ENCODE data around the gene PKD2. TPM values are rescaled to one million over a fixed set of nuclear protein-coding genes. Genes with fewer than 3 reads are reported as not detected.

PKD2 gene
- total RNA-seq, 1 donor from 2014 or later: 40.4 TPM

- no peaks in the 10 kb centered on the region for H3K79me2 ChIP-seq (ENCODE audit: low read depth)
- H3K36me3 Mint-ChIP-seq: no peaks in the 10 kb centered on the region
- H3F3A ChIP-seq (ENCODE audit: low read depth): peaks cover 4% of the 10 kb centered on the region
- no peaks in the 10 kb centered on the region for H3K27me3 ChIP-seq
- H3K9ac ChIP-seq: no peak overlapping the region
- H3K27ac ChIP-seq: no peak overlapping the region
- H3K4me3 Mint-ChIP-seq: no peak overlapping the region
- H3K27ac Mint-ChIP-seq: no peak overlapping the region
- H3K27me3 Mint-ChIP-seq (ENCODE audit: insufficient read depth, low read depth): peaks cover 2% of the 10 kb centered on the region
- no peaks in the 10 kb centered on the region for H3K9me3 ChIP-seq (ENCODE audit: low read depth)
- H4K20me1 ChIP-seq (ENCODE audit: low read depth): no peaks in the 10 kb centered on the region
- H2AFZ ChIP-seq (replicated peaks): no peak overlapping the region
- H3K4me1 ChIP-seq: peaks cover 11% of the 10 kb centered on the region
- no peak overlapping the region for H3K4me3 ChIP-seq
- DNase-seq (ENCODE audit: low spot score): no peak
- no peaks in the 10 kb centered on the region for H3K9me3 Mint-ChIP-seq
- no peak overlapping the region for H3K4me2 ChIP-seq
- TF ChIP-seq EZH2 (IDR thresholded peaks at IDR 0.05) (no peak), EZH2phosphoT487 (IDR thresholded peaks at IDR 0.05) (no peak), CTCF (IDR thresholded peaks at IDR 0.05) (no peak)
- no peaks in the 10 kb centered on the region for H3K36me3 ChIP-seq
- H3K4me1 Mint-ChIP-seq: peaks cover 17% of the 10 kb centered on the region
Measured at GRCh38 chr4:87978681-87979080, 28.8 kb upstream of the PKD2 start.

- H3K27ac Mint-ChIP-seq: no peak overlapping the region
- no peak overlapping the region for H3K27ac ChIP-seq
- H3K4me1 Mint-ChIP-seq: peaks cover 11% of the 10 kb centered on the region
Measured at GRCh38 chr4:87979810-87980209, 27.6 kb upstream of the PKD2 start.

GRCh38 chr4:87981486-87981885 is 25.9 kb upstream of the PKD2 start:
- H3K4me2 ChIP-seq: no peak overlapping the region
- H3F3A ChIP-seq (ENCODE audit: low read depth): no peaks in the 10 kb centered on the region
- no peaks in the 10 kb centered on the region for H3K9me3 Mint-ChIP-seq
- no peak for TF ChIP-seq EZH2phosphoT487 (IDR thresholded peaks at IDR 0.05)
- TF ChIP-seq CTCF (IDR thresholded peaks at IDR 0.05): no peak
- TF ChIP-seq EZH2 (IDR thresholded peaks at IDR 0.05): no peak
- H2AFZ ChIP-seq (replicated peaks): no peak overlapping the region
- no peak overlapping the region for H3K27ac Mint-ChIP-seq
- no peak overlapping the region for H3K4me3 ChIP-seq
- H3K79me2 ChIP-seq (ENCODE audit: low read depth): no peaks in the 10 kb centered on the region
- no peaks in the 10 kb centered on the region for H3K27me3 Mint-ChIP-seq (ENCODE audit: insufficient read depth, low read depth)
- H3K27ac ChIP-seq: no peak overlapping the region
- DNase-seq (ENCODE audit: low spot score): peak; percentile 41
- no peaks in the 10 kb centered on the region for H4K20me1 ChIP-seq (ENCODE audit: low read depth)
- no peaks in the 10 kb centered on the region for H3K36me3 ChIP-seq
- no peaks in the 10 kb centered on the region for H3K36me3 Mint-ChIP-seq
- H3K9ac ChIP-seq: no peak overlapping the region
- peaks cover 7% of the 10 kb centered on the region for H3K4me1 Mint-ChIP-seq
- no peak overlapping the region for H3K4me3 Mint-ChIP-seq
- no peaks in the 10 kb centered on the region for H3K9me3 ChIP-seq (ENCODE audit: low read depth)
- H3K27me3 ChIP-seq: no peaks in the 10 kb centered on the region
- no peaks in the 10 kb centered on the region for H3K4me1 ChIP-seq

More at GRCh38 chr4:87979810-87980209, 27.6 kb upstream of the PKD2 start:
- Histone ChIP-seq H3K79me2 (ENCODE audit: low read depth) (no peaks in the 10 kb centered on the region), H2AFZ (replicated peaks) (no peak overlapping the region), H3K27me3 (no peaks in the 10 kb centered on the region), H3K4me2 (no peak overlapping the region), H3K4me3 (no peak overlapping the region), H3K4me1 (peaks cover 11% of the 10 kb centered on the region), H4K20me1 (ENCODE audit: low read depth) (no peaks in the 10 kb centered on the region), H3K9ac (no peak overlapping the region), H3F3A (ENCODE audit: low read depth) (peaks cover 4% of the 10 kb centered on the region), H3K9me3 (ENCODE audit: low read depth) (no peaks in the 10 kb centered on the region), H3K36me3 (no peaks in the 10 kb centered on the region)
- no peak for TF ChIP-seq EZH2 (IDR thresholded peaks at IDR 0.05)
- H3K4me3 Mint-ChIP-seq: no peak overlapping the region
- H3K36me3 Mint-ChIP-seq: no peaks in the 10 kb centered on the region
- no peaks in the 10 kb centered on the region for H3K27me3 Mint-ChIP-seq (ENCODE audit: insufficient read depth, low read depth)
- no peaks in the 10 kb centered on the region for H3K9me3 Mint-ChIP-seq
- no peak for DNase-seq (ENCODE audit: low spot score)

- H3K9ac ChIP-seq: no peak overlapping the region
- no peaks in the 10 kb centered on the region for H3K9me3 ChIP-seq (ENCODE audit: low read depth)
- H4K20me1 ChIP-seq (ENCODE audit: low read depth): no peaks in the 10 kb centered on the region
- no peak for DNase-seq (ENCODE audit: low spot score)
- no peak overlapping the region for H3K4me3 ChIP-seq
- H2AFZ ChIP-seq (replicated peaks): no peak overlapping the region
- H3F3A ChIP-seq (ENCODE audit: low read depth): no peaks in the 10 kb centered on the region
- Mint-ChIP-seq H3K4me1 (peaks cover 7% of the 10 kb centered on the region), H3K27me3 (ENCODE audit: insufficient read depth, low read depth) (no peaks in the 10 kb centered on the region), H3K9me3 (no peaks in the 10 kb centered on the region), H3K4me3 (no peak overlapping the region), H3K27ac (no peak overlapping the region), H3K36me3 (no peaks in the 10 kb centered on the region)
- no peaks in the 10 kb centered on the region for H3K4me1 ChIP-seq
- H3K4me2 ChIP-seq: no peak overlapping the region
- TF ChIP-seq CTCF (IDR thresholded peaks at IDR 0.05) (no peak), EZH2 (IDR thresholded peaks at IDR 0.05) (no peak), EZH2phosphoT487 (IDR thresholded peaks at IDR 0.05) (no peak)
- H3K27me3 ChIP-seq: no peaks in the 10 kb centered on the region
- no peak overlapping the region for H3K27ac ChIP-seq
- no peaks in the 10 kb centered on the region for H3K79me2 ChIP-seq (ENCODE audit: low read depth)
- H3K36me3 ChIP-seq: no peaks in the 10 kb centered on the region
Measured at GRCh38 chr4:87982036-87982435, 25.4 kb upstream of the PKD2 start.

Measured in neural progenitor cell (in vitro differentiated cells).